HEK293 (cell line): ENCODE data around the gene EDEM2.

Experiments
- CTCF ChIP-seq: fragments of 450-650 bp; formaldehyde crosslinking; IDR thresholded peaks from 2 replicates; pipeline ENCODE4 v1.5.1; 2016; ENCODE audit warnings: missing biosample characterization, missing genetic modification characterization
- ZBTB11 ChIP-seq: fragments of 450-650 bp; formaldehyde crosslinking; conservative IDR thresholded peaks from 2 replicates; pipeline ENCODE4 v1.5.1; 2016; ENCODE audit warnings: low read depth, missing biosample characterization, missing genetic modification characterization
- ZNF777 ChIP-seq: fragments of 450-650 bp; formaldehyde crosslinking; IDR thresholded peaks from 2 replicates; pipeline ENCODE4 v1.5.1; 2017; ENCODE audit warnings: missing biosample characterization, missing genetic modification characterization, borderline replicate concordance

GRCh38 chr20:35173576-35174192 lies 26.5 kb upstream of the EDEM2 start:
- TF ChIP-seq CTCF (tag by site-specific recombination), result no peak
- no peak for TF ChIP-seq ZBTB11
- no peak for TF ChIP-seq ZNF777 (tag by site-specific recombination)
